Caco-2 (cell line): ENCODE results near the gene KLHDC2. TPM values are rescaled to one million over a fixed set of nuclear protein-coding genes. Genes with fewer than 3 reads are reported as not detected.
"Not testable (repeated sequence)": the region's sequence is repeated elsewhere in the genome, so short reads cannot be mapped to it uniquely, and the experiment has no call there.

Source experiments
- BruUV-seq: library from RNA; stranded (reverse); fragments of 400-500 nt; replicated peaks from 2 replicates; lab custom pipeline; 2021; lab: Mats Ljungman, UMichigan
- CTCF ChIA-PET: fragments of 300-600 bp; sonication (Branson Sonifier 250); formaldehyde crosslinking; loops from one replicate; lab custom pipeline; 2022; ENCODE audit warnings: antibody characterized with exemption; lab: Charles Lee
- POLR2A ChIA-PET: fragments of 300-600 bp; sonication (Branson Sonifier 250); formaldehyde crosslinking; loops from one replicate; lab custom pipeline; 2022; ENCODE audit warnings: antibody characterized with exemption; lab: Charles Lee
- DNase-seq, 2 experiments: peaks; one replicate each; pipeline versions ENCODE4 v3.0.0 to v3.0.0-alpha.2; 2020 to 2022
- H3K27me3 ChIP-seq: replicated peaks from 2 replicates; pipeline ENCODE4 v1.6.0; 2011; ENCODE audit warnings: low read length; ENCODE audit not compliant: control insufficient read depth, insufficient read depth
- H3K36me3 ChIP-seq: 2 replicates; pipeline ENCODE4 v1.5.1; 2011; ENCODE audit warnings: low read length; ENCODE audit not compliant: control insufficient read depth, insufficient read depth
- H3K4me1 ChIP-seq: fragments of 250-450 bp; sonication (Bioruptor Pico); 2 replicates; pipeline ENCODE4 v1.5.1; 2020; ENCODE audit warnings: mild to moderate bottlenecking
- H3K4me3 ChIP-seq: 2 replicates; pipeline ENCODE4 v1.5.1; 2011; ENCODE audit warnings: low read depth, mild to moderate bottlenecking, control low read depth, low read length
- H3K9me3 ChIP-seq: fragments of 250-450 bp; sonication (Bioruptor Pico); 2 replicates; pipeline ENCODE4 v1.5.1; 2020; ENCODE audit warnings: mild to moderate bottlenecking, moderate library complexity
- H3K27ac Mint-ChIP-seq: one replicate; pipeline ENCODE4 v1.8.0; 2022; ENCODE audit warnings: mixed read lengths; ENCODE audit not compliant: unreplicated experiment
- H3K27me3 Mint-ChIP-seq: one replicate; pipeline ENCODE4 v1.8.0; 2022; ENCODE audit warnings: mixed read lengths; ENCODE audit not compliant: insufficient read depth, unreplicated experiment
- H3K36me3 Mint-ChIP-seq: one replicate; pipeline ENCODE4 v1.8.0; 2022; ENCODE audit warnings: mild to moderate bottlenecking, mixed read lengths; ENCODE audit not compliant: insufficient read depth, unreplicated experiment
- H3K4me1 Mint-ChIP-seq: one replicate; pipeline ENCODE4 v1.8.0; 2022; ENCODE audit warnings: low read depth, mixed read lengths; ENCODE audit not compliant: unreplicated experiment
- H3K4me3 Mint-ChIP-seq: one replicate; pipeline ENCODE4 v1.8.0; 2022; ENCODE audit warnings: mild to moderate bottlenecking, moderate library complexity, mixed read lengths; ENCODE audit not compliant: unreplicated experiment
- H3K9me3 Mint-ChIP-seq: one replicate; pipeline ENCODE4 v1.8.0; 2022; ENCODE audit warnings: mixed read lengths; ENCODE audit not compliant: unreplicated experiment
- CTCF ChIP-seq, 2 experiments: fragments of 200-600 bp in 1 of 2; IDR thresholded peaks; 1 replicate in 1 of 2; 2 replicates in 1 of 2; pipeline versions ENCODE4 v1.5.1 to v1.8.0; 2011 to 2022; ENCODE audit warnings: antibody characterized with exemption in 1 of 2, control low read depth in 1 of 2, inconsistent platforms in 1 of 2, low read depth in 1 of 2, low read length in 1 of 2, mild to moderate bottlenecking in 1 of 2, moderate library complexity in 1 of 2; ENCODE audit not compliant: insufficient read depth in 1 of 2, severe bottlenecking in 1 of 2, unreplicated experiment in 1 of 2
- intact Hi-C: fragments of 100-400 bp; cut with micrococcal nuclease; formaldehyde crosslinking; loops from one replicate; pipeline ENCODE4 v1.10.0; 2022; ENCODE audit not compliant: unreplicated experiment
- total RNA-seq: library from RNA; stranded (reverse); gene quantifications from 2 replicates; pipeline ENCODE4 v1.2.3, GENCODE V29; 2022

The KLHDC2 gene
- total RNA-seq, 1 experiment from 2014 or later: 89.4 TPM

GRCh38 chr14:49796025-49796424 is 28.1 kb downstream of the KLHDC2 start:
- no peaks in the 10 kb centered on the region for H3K27me3 ChIP-seq
- no TSS peak for BruUV-seq
- no peak for TF ChIP-seq CTCF (IDR thresholded peaks at IDR 0.05; ENCODE audit: insufficient read depth in 1 of 2, low read depth in 1 of 2, low read length in 1 of 2, severe bottlenecking in 1 of 2, unreplicated experiment in 1 of 2)
- Mint-ChIP-seq H3K36me3 (peaks cover 95% of the 10 kb centered on the region), H3K27me3 (no peaks in the 10 kb centered on the region), H3K9me3 (no peaks in the 10 kb centered on the region), H3K27ac (no peak overlapping the region), H3K4me3 (no peak overlapping the region), H3K4me1 (no peaks in the 10 kb centered on the region)
- POLR2A ChIA-PET: no interaction called here
- CTCF ChIA-PET: interaction anchor here (0.6 kb wide), 1 partner anchor 405 kb away, joined by 4 read pairs; no protein-coding TSS in a partner anchor
- H3K4me1 ChIP-seq: no peaks in the 10 kb centered on the region
- intact Hi-C loops: no loop called here
- H3K4me3 ChIP-seq: no peak overlapping the region
- H3K36me3 ChIP-seq: no peaks in the 10 kb centered on the region
- no peak for DNase-seq
- no peaks in the 10 kb centered on the region for H3K9me3 ChIP-seq

DNA sequence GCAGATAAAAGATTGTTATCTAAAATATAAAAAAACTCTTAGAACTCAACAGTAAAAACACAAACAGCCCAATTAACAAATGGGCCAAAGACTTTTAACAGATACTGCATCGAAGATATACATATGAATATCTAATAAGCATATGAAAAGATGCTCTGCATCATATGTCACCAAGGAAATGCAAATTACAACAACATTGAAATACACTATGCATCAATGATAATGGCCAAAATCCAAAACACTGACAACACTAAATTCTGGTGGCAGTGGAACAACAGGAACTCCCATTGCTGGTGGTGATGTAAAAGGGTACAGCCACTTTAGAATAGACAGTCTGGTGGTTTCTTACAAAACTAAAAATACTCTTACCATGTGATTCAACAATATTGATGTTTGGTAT is 40.8 kb downstream of the KLHDC2 start:
- intact Hi-C loops: no loop called here
- no peaks in the 10 kb centered on the region for H3K9me3 Mint-ChIP-seq
- H3K4me1 Mint-ChIP-seq: no peaks in the 10 kb centered on the region
- TF ChIP-seq CTCF (IDR thresholded peaks at IDR 0.05; ENCODE audit: insufficient read depth in 1 of 2, low read depth in 1 of 2, low read length in 1 of 2, severe bottlenecking in 1 of 2, unreplicated experiment in 1 of 2): no peak
- peaks cover 76% of the 10 kb centered on the region for H3K36me3 Mint-ChIP-seq
- no peak overlapping the region for H3K27ac Mint-ChIP-seq
- ChIA-PET CTCF (no interaction called here), POLR2A (interaction anchor here (0.6 kb wide), 1 partner anchor 60 kb away, joined by 4 read pairs; no protein-coding TSS in a partner anchor)
- no TSS peak for BruUV-seq
- Histone ChIP-seq H3K27me3 (no peaks in the 10 kb centered on the region), H3K9me3 (no peaks in the 10 kb centered on the region), H3K36me3 (no peaks in the 10 kb centered on the region; the same call in 1 of the 2 replicates), H3K4me3 (no peak overlapping the region), H3K4me1 (no peaks in the 10 kb centered on the region)
- H3K27me3 Mint-ChIP-seq: no peaks in the 10 kb centered on the region
- no peak for DNase-seq
- no peak overlapping the region for H3K4me3 Mint-ChIP-seq

DNA sequence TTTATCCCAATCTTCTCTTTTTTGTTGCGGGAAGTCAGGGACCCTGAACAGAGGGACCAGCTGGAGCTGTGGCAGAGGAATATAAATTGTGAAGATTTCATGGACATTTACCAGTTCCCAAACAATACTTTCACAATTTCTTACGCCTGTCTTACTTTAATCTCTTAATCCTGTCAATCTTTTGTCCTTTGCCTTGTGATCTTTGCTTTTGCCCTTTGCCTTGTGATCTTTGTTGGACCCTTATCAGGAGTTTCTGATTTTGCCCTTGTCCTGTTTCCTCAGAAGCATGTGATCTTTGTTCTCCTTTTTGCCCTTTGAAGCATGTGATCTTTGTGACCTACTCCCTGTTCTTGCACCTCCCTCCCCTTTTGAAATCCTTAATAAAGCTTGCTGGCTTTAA is 48.2 kb downstream of the KLHDC2 start:
- H3K27me3 ChIP-seq, H3K4me3 ChIP-seq, H3K27me3 Mint-ChIP-seq, H3K4me1 ChIP-seq, POLR2A ChIA-PET, H3K36me3 ChIP-seq, CTCF ChIA-PET, H3K4me3 Mint-ChIP-seq, BruUV-seq, intact Hi-C loops: not testable (repeated sequence)
- Mint-ChIP-seq H3K4me1 (peaks cover 12% of the 10 kb centered on the region), H3K36me3 (peaks cover 82% of the 10 kb centered on the region), H3K27ac (peak overlapping the region; percentile 39), H3K9me3 (peaks cover 17% of the 10 kb centered on the region)
- H3K9me3 ChIP-seq: peaks cover 11% of the 10 kb centered on the region; the same call in 1 of the 2 replicates
- DNase-seq: peak in 1 of 2 experiments; percentile 49
